SK-N-SH treated with all-trans-retinoic acid at 6 μM for 48 hours (cell line): ENCODE measurements around the gene JADE3.
"Not testable (repeated sequence)": the region's sequence is repeated elsewhere in the genome, so short reads cannot be mapped to it uniquely, and the experiment has no call there.

Experiments
- ATAC-seq: fragments of 200-7000 bp; cut with Tn5 transposase; 3 replicates; pipeline ENCODE4 v1.9.1; 2020; ENCODE audit warnings: mild to moderate bottlenecking, moderate library complexity
- ARNTL ChIP-seq: fragments of 450-650 bp; formaldehyde crosslinking; IDR thresholded peaks from 2 replicates; pipeline ENCODE4 v1.5.0; 2020; ENCODE audit warnings: low read depth, mild to moderate bottlenecking, moderate library complexity, borderline replicate concordance
- BACH2 ChIP-seq: fragments of 250-450 bp; sonication (Bioruptor Pico); IDR thresholded peaks from 2 replicates; pipeline ENCODE4 v1.9.0; 2021; ENCODE audit warnings: mild to moderate bottlenecking, borderline replicate concordance
- CSDC2 ChIP-seq: fragments of 250-450 bp; sonication (Bioruptor Pico); IDR thresholded peaks from 2 replicates; pipeline ENCODE4 v1.5.0; 2020; ENCODE audit warnings: mild to moderate bottlenecking, moderate library complexity
- ESRRG ChIP-seq: fragments of 250-450 bp; sonication (Bioruptor Pico); IDR thresholded peaks from 2 replicates; pipeline ENCODE4 v1.6.1; 2021; ENCODE audit warnings: mild to moderate bottlenecking
- GLIS3 ChIP-seq: fragments of 250-450 bp; sonication (Bioruptor Pico); IDR thresholded peaks from 2 replicates; pipeline ENCODE4 v1.5.0; 2020; ENCODE audit warnings: mild to moderate bottlenecking, moderate library complexity
- ISL1 ChIP-seq: fragments of 250-450 bp; sonication (Bioruptor Pico); IDR thresholded peaks from 2 replicates; pipeline ENCODE4 v2.1.2; 2022; ENCODE audit warnings: mild to moderate bottlenecking, moderate library complexity
- OSR1 ChIP-seq: fragments of 250-450 bp; sonication (Bioruptor Pico); IDR thresholded peaks from 2 replicates; pipeline ENCODE4 v1.8.0; 2022; ENCODE audit warnings: moderate library complexity, mild to moderate bottlenecking, inconsistent platforms
- PPARA ChIP-seq: fragments of 250-450 bp; sonication (Bioruptor Pico); IDR thresholded peaks from 2 replicates; pipeline ENCODE4 v1.5.0; 2020; ENCODE audit warnings: mild to moderate bottlenecking, borderline replicate concordance
- TCF4 ChIP-seq: fragments of 250-450 bp; sonication (Bioruptor Pico); IDR thresholded peaks from 2 replicates; pipeline ENCODE4 v1.8.0; 2021; ENCODE audit warnings: mild to moderate bottlenecking, moderate library complexity, borderline replicate concordance
- TOX ChIP-seq: fragments of 250-450 bp; sonication (Bioruptor Pico); IDR thresholded peaks from 2 replicates; pipeline ENCODE4 v1.8.0; 2021; ENCODE audit warnings: mild to moderate bottlenecking, moderate library complexity, borderline replicate concordance
- ZC3H10 ChIP-seq: fragments of 250-450 bp; sonication (Bioruptor Pico); IDR thresholded peaks from 2 replicates; pipeline ENCODE4 v1.5.1; 2021; ENCODE audit warnings: mild to moderate bottlenecking, moderate library complexity
- ZFP3 ChIP-seq: fragments of 250-450 bp; sonication (Bioruptor Pico); IDR thresholded peaks from 2 replicates; pipeline ENCODE4 v1.5.0; 2020; ENCODE audit warnings: mild to moderate bottlenecking, moderate library complexity
- ZFP30 ChIP-seq: fragments of 450-650 bp; formaldehyde crosslinking; IDR thresholded peaks from 2 replicates; pipeline ENCODE4 v1.5.0; 2022; ENCODE audit warnings: mild to moderate bottlenecking, moderate library complexity
- ZNF565 ChIP-seq: fragments of 450-650 bp; formaldehyde crosslinking; conservative IDR thresholded peaks from 2 replicates; pipeline ENCODE4 v1.5.0; 2020; ENCODE audit warnings: low read depth, mild to moderate bottlenecking, moderate library complexity
- ZNF70 ChIP-seq: fragments of 450-650 bp; formaldehyde crosslinking; IDR thresholded peaks from 2 replicates; pipeline ENCODE4 v1.5.0; 2020; ENCODE audit warnings: mild to moderate bottlenecking, moderate library complexity
- ZNF8 ChIP-seq: fragments of 450-650 bp; formaldehyde crosslinking; IDR thresholded peaks from 2 replicates; pipeline ENCODE4 v1.5.0; 2020; ENCODE audit warnings: mild to moderate bottlenecking, moderate library complexity
- TF ChIP-seq, protein P1 (sequence below): fragments of 250-450 bp; sonication (Bioruptor Pico); IDR thresholded peaks from 2 replicates; pipeline ENCODE4 v1.5.1; 2021; ENCODE audit warnings: mild to moderate bottlenecking, moderate library complexity
- TF ChIP-seq, protein P2 (sequence below): fragments of 250-450 bp; sonication (Bioruptor Pico); IDR thresholded peaks from 2 replicates; pipeline ENCODE4 v1.8.0; 2021; ENCODE audit warnings: low read depth, mild to moderate bottlenecking, moderate library complexity, borderline replicate concordance
- TF ChIP-seq, protein P3 (sequence below): fragments of 250-450 bp; sonication (Bioruptor Pico); IDR thresholded peaks from 2 replicates; pipeline ENCODE4 v1.5.1; 2020; ENCODE audit warnings: low read depth, mild to moderate bottlenecking, moderate library complexity
- TF ChIP-seq, protein P4 (sequence below): fragments of 250-450 bp; sonication (Bioruptor Pico); IDR thresholded peaks from 2 replicates; pipeline ENCODE4 v1.5.0; 2020; ENCODE audit warnings: mild to moderate bottlenecking, moderate library complexity

JADE3 gene

DNA sequence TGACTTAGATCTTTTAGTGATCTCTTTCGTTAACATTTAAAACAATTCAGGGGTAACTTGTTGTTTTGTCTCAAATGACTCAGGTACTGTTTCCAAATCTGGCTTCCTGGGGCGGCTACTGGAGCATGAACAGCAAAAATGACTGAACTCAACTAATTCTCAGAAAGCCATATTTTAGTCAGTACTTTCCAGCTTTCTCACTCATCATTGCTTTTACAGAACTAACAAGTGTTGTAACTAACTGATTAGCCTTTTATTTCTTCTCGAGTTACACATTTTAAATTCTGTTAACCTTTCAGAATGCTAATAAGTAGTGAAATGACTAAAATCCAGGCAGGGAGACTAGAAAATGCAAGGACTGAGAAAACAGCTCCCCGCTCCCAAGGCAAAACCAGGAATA is 55.3 kb downstream of the JADE3 start:
- no peak for ATAC-seq
- TF ChIP-seq, protein P1, sequence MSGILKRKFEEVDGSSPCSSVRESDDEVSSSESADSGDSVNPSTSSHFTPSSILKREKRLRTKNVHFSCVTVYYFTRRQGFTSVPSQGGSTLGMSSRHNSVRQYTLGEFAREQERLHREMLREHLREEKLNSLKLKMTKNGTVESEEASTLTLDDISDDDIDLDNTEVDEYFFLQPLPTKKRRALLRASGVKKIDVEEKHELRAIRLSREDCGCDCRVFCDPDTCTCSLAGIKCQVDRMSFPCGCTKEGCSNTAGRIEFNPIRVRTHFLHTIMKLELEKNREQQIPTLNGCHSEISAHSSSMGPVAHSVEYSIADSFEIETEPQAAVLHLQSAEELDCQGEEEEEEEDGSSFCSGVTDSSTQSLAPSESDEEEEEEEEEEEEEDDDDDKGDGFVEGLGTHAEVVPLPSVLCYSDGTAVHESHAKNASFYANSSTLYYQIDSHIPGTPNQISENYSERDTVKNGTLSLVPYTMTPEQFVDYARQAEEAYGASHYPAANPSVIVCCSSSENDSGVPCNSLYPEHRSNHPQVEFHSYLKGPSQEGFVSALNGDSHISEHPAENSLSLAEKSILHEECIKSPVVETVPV: no peak
- TF ChIP-seq ZNF70 (CRISPR knock-in tag): no peak
- TF ChIP-seq CSDC2 (CRISPR knock-in tag): no peak
- no peak for TF ChIP-seq ZC3H10
- no peak for TF ChIP-seq BACH2 (CRISPR knock-in tag)
- no peak for TF ChIP-seq TOX (CRISPR knock-in tag)
- no peak for TF ChIP-seq ZFP3 (CRISPR knock-in tag)
- TF ChIP-seq PPARA (CRISPR knock-in tag): no peak
- TF ChIP-seq TCF4 (CRISPR knock-in tag): no peak
- no peak for TF ChIP-seq ISL1 (CRISPR knock-in tag)
- no peak for TF ChIP-seq ZNF565 (CRISPR knock-in tag)
- TF ChIP-seq, protein P2, sequence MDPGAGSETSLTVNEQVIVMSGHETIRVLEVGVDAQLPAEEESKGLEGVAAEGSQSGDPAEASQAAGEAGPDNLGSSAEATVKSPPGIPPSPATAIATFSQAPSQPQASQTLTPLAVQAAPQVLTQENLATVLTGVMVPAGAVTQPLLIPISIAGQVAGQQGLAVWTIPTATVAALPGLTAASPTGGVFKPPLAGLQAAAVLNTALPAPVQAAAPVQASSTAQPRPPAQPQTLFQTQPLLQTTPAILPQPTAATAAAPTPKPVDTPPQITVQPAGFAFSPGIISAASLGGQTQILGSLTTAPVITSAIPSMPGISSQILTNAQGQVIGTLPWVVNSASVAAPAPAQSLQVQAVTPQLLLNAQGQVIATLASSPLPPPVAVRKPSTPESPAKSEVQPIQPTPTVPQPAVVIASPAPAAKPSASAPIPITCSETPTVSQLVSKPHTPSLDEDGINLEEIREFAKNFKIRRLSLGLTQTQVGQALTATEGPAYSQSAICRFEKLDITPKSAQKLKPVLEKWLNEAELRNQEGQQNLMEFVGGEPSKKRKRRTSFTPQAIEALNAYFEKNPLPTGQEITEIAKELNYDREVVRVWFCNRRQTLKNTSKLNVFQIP: no peak
- no peak for TF ChIP-seq OSR1 (CRISPR knock-in tag)
- TF ChIP-seq, protein P3, sequence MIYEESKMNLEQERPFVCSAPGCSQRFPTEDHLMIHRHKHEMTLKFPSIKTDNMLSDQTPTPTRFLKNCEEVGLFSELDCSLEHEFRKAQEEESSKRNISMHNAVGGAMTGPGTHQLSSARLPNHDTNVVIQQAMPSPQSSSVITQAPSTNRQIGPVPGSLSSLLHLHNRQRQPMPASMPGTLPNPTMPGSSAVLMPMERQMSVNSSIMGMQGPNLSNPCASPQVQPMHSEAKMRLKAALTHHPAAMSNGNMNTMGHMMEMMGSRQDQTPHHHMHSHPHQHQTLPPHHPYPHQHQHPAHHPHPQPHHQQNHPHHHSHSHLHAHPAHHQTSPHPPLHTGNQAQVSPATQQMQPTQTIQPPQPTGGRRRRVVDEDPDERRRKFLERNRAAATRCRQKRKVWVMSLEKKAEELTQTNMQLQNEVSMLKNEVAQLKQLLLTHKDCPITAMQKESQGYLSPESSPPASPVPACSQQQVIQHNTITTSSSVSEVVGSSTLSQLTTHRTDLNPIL (CRISPR knock-in tag): no peak
- TF ChIP-seq GLIS3 (CRISPR knock-in tag): no peak
- no peak for TF ChIP-seq ZNF8 (CRISPR knock-in tag)

GRCh38 chrX:46977046-46977445 is 64.8 kb downstream of the JADE3 start:
- not testable (repeated sequence) for ATAC-seq

DNA sequence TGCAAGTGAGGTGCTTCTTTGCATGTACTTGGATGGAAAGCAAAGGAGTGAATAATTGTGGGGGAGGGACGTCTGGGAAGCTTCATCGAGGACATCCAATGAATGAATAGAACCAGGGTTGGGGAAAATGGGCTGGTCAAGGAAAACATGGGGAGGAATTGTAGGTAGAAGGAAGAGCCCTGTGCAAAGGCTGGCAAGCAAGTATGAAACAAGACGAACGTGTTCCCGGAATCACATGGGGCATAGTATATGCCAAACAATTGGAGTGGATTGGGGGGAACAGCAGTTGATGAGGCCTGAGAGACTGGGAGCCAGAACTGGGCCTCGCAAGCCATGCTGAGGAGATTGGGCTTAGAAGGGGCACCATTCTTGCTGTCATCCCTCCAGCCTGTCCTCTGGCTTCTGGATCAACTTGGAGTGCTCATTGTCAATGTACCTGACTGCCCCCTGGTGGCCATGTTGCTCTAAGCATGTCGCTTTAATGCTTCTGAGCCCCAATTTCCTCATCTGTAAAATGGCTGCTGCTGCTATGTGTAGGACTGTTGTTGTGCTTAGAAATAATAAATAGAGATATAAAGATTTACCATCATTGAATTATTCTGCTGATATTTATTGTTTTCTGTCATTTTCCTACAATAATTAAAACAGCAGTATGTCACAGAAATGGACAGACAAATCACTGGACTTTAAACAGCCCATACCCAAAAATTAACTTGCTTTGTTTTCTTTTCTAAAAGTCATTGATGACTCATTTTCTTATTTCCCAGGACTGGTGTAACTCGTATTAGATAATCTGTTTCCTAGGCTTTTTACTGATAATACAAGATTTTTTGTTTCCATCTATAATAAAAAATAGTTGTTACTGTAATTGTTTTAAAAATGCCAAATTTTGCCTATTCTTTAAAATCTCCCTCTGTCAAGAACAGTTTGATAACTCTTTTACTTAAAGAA is 66.4 kb downstream of the JADE3 start:
- peak; percentile 88 for ATAC-seq
- no peak for TF ChIP-seq ARNTL (CRISPR knock-in tag)
- TF ChIP-seq, protein P2: no peak
- TF ChIP-seq ESRRG (CRISPR knock-in tag): no peak
- no peak for TF ChIP-seq CSDC2 (CRISPR knock-in tag)
- TF ChIP-seq, protein P4, sequence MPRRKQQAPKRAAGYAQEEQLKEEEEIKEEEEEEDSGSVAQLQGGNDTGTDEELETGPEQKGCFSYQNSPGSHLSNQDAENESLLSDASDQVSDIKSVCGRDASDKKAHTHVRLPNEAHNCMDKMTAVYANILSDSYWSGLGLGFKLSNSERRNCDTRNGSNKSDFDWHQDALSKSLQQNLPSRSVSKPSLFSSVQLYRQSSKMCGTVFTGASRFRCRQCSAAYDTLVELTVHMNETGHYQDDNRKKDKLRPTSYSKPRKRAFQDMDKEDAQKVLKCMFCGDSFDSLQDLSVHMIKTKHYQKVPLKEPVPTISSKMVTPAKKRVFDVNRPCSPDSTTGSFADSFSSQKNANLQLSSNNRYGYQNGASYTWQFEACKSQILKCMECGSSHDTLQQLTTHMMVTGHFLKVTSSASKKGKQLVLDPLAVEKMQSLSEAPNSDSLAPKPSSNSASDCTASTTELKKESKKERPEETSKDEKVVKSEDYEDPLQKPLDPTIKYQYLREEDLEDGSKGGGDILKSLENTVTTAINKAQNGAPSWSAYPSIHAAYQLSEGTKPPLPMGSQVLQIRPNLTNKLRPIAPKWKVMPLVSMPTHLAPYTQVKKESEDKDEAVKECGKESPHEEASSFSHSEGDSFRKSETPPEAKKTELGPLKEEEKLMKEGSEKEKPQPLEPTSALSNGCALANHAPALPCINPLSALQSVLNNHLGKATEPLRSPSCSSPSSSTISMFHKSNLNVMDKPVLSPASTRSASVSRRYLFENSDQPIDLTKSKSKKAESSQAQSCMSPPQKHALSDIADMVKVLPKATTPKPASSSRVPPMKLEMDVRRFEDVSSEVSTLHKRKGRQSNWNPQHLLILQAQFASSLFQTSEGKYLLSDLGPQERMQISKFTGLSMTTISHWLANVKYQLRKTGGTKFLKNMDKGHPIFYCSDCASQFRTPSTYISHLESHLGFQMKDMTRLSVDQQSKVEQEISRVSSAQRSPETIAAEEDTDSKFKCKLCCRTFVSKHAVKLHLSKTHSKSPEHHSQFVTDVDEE (CRISPR knock-in tag): no peak
- TF ChIP-seq, protein P3 (CRISPR knock-in tag): no peak
- TF ChIP-seq BACH2 (CRISPR knock-in tag): no peak
- TF ChIP-seq ZFP30 (CRISPR knock-in tag): no peak
- TF ChIP-seq ZNF70 (CRISPR knock-in tag): no peak
- TF ChIP-seq, all 23 proteins: peak for 0
